ENCODE measurements around the gene JCHAIN.
A peak's percentile ranks its signal among the peaks of the same experiment; 100 is the strongest.

JCHAIN gene

GRCh38 chr4:70640192-70640591 is 26.1 kb downstream of the JCHAIN start:
- DNase-seq (ENCODE audit: low read depth in 2 of 2): no peak

- peak in 1 of 2 experiments; percentile 33 for DNase-seq (ENCODE audit: low read depth in 2 of 2)
Observed at GRCh38 chr4:70637239-70637913, 28.9 kb downstream of the JCHAIN start.

- no peak for DNase-seq (ENCODE audit: low read depth in 2 of 2)
Observed at GRCh38 chr4:70634482-70634881, 31.8 kb downstream of the JCHAIN start.

- DNase-seq (ENCODE audit: low read depth in 2 of 2): peak in 1 of 2 experiments; percentile 19
Observed at GRCh38 chr4:70632028-70632427, 34.3 kb downstream of the JCHAIN start.

- no peak for DNase-seq (ENCODE audit: low read depth in 2 of 2)
Observed at GRCh38 chr4:70630162-70630561, 36.1 kb downstream of the JCHAIN start.

GRCh38 chr4:70629469-70630090 is 36.7 kb downstream of the JCHAIN start:
- no peak for DNase-seq (ENCODE audit: low read depth in 2 of 2)

- DNase-seq (ENCODE audit: low read depth in 2 of 2): no peak
Observed at GRCh38 chr4:70628444-70628843, 37.9 kb downstream of the JCHAIN start, which contains the start of gene ENAM. ENAM (plus strand) TSS chr4:70628744; CDS start chr4:70629501, 757 bp downstream.

- DNase-seq (ENCODE audit: low read depth in 2 of 2): no peak
Observed at GRCh38 chr4:70627620-70628019, 38.7 kb downstream of the JCHAIN start.

- DNase-seq (ENCODE audit: low read depth in 2 of 2): no peak
Observed at GRCh38 chr4:70624226-70624793, 42.0 kb downstream of the JCHAIN start.

- no peak for DNase-seq (ENCODE audit: low read depth in 2 of 2)
Observed at GRCh38 chr4:70623323-70623722, 43.0 kb downstream of the JCHAIN start.

- DNase-seq (ENCODE audit: low read depth in 2 of 2): no peak
Observed at GRCh38 chr4:70619778-70620177, 46.5 kb downstream of the JCHAIN start.

- no peak for DNase-seq (ENCODE audit: low read depth in 2 of 2)
Observed at GRCh38 chr4:70619288-70619687, 47.0 kb downstream of the JCHAIN start.

GRCh38 chr4:70614184-70614555 is 52.1 kb downstream of the JCHAIN start:
- no peak for DNase-seq (ENCODE audit: low read depth in 2 of 2)

GRCh38 chr4:70613306-70614183 is 52.8 kb downstream of the JCHAIN start:
- DNase-seq (ENCODE audit: low read depth in 2 of 2): no peak

- no peak for DNase-seq (ENCODE audit: low read depth in 2 of 2)
Observed at GRCh38 chr4:70608324-70608723, 58.0 kb downstream of the JCHAIN start.

- DNase-seq (ENCODE audit: low read depth in 2 of 2): no peak
Observed at GRCh38 chr4:70607334-70607853, 58.9 kb downstream of the JCHAIN start.

GRCh38 chr4:70606459-70606858 is 59.8 kb downstream of the JCHAIN start:
- no peak for DNase-seq (ENCODE audit: low read depth in 2 of 2)
